C4-2B (cell line): ENCODE data around the gene SYPL1.

ENCODE experiments used
- ZFX ChIP-seq: fragments of 450-650 bp; IDR thresholded peaks from 2 replicates; pipeline ENCODE4 v1.6.1; 2017
- TF ChIP-seq, protein P1 (sequence below): fragments of 450-650 bp; conservative IDR thresholded peaks from 2 replicates; pipeline ENCODE4 v1.5.1; 2017; ENCODE audit warnings: mild to moderate bottlenecking

DNA sequence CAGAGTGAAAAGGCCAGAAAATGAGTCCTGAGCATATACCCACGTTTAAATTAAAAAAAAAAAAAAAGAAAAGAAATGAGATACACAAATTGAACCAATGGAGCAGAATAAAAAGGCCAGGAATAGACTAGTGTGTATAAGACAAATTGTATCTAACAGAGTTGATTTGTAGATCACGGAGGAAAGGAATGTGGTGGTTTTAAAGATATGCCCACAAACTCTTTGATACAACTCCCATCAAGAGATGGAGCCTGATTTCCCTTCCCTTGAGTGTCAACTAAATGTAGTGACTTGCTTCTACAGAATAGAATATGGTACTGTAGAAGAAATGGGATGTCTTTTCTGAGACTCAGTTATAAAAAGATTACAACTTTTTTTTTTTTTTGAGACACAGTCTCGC is 10.4 kb downstream of the SYPL1 start:
- TF ChIP-seq, protein P1, sequence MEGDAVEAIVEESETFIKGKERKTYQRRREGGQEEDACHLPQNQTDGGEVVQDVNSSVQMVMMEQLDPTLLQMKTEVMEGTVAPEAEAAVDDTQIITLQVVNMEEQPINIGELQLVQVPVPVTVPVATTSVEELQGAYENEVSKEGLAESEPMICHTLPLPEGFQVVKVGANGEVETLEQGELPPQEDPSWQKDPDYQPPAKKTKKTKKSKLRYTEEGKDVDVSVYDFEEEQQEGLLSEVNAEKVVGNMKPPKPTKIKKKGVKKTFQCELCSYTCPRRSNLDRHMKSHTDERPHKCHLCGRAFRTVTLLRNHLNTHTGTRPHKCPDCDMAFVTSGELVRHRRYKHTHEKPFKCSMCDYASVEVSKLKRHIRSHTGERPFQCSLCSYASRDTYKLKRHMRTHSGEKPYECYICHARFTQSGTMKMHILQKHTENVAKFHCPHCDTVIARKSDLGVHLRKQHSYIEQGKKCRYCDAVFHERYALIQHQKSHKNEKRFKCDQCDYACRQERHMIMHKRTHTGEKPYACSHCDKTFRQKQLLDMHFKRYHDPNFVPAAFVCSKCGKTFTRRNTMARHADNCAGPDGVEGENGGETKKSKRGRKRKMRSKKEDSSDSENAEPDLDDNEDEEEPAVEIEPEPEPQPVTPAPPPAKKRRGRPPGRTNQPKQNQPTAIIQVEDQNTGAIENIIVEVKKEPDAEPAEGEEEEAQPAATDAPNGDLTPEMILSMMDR: no peak
- no peak for TF ChIP-seq ZFX
